CD8-positive, alpha-beta memory T cell (primary cell): Measurements from ENCODE around the gene TAF6. TPM values are rescaled to one million over a fixed set of nuclear protein-coding genes. Genes with fewer than 3 reads are reported as not detected.

Experiments used
- CTCF ChIA-PET: fragments of 350-600 bp; sonication (Branson Sonifier 250); formaldehyde crosslinking; loops from one replicate; lab custom pipeline; 2021; ENCODE audit warnings: antibody characterized with exemption; lab: Charles Lee
- POLR2A ChIA-PET: fragments of 350-600 bp; sonication (Branson Sonifier 250); formaldehyde crosslinking; loops from one replicate; lab custom pipeline; 2021; ENCODE audit warnings: antibody characterized with exemption; lab: Charles Lee
- DNase-seq, 5 donors: peaks; one replicate each; pipeline versions ENCODE4 v3.0.0 to v3.0.0-alpha.2; 2020 to 2022; ENCODE audit warnings: mixed read lengths in 1 of 5
- H3K27ac ChIP-seq: one replicate; pipeline ENCODE4 v1.7.0; 2013; ENCODE audit warnings: low read depth, mild to moderate bottlenecking, low read length, moderate library complexity
- H3K27me3 ChIP-seq: 2 replicates; pipeline ENCODE4 v1.7.0; 2013; ENCODE audit warnings: low read length, mild to moderate bottlenecking; ENCODE audit not compliant: insufficient read depth, poor library complexity, severe bottlenecking
- H3K36me3 ChIP-seq: 2 replicates; pipeline ENCODE4 v1.7.0; 2013; ENCODE audit warnings: mild to moderate bottlenecking, low read length, moderate library complexity; ENCODE audit not compliant: insufficient read depth
- H3K4me1 ChIP-seq: 2 replicates; pipeline ENCODE4 v1.7.0; 2013; ENCODE audit warnings: mild to moderate bottlenecking, low read length, moderate library complexity; ENCODE audit not compliant: insufficient read depth
- H3K4me3 ChIP-seq: 2 replicates; pipeline ENCODE4 v1.7.0; 2013; ENCODE audit warnings: mild to moderate bottlenecking, low read length
- H3K9me3 ChIP-seq: 2 replicates; pipeline ENCODE4 v1.7.0; 2013; ENCODE audit warnings: mild to moderate bottlenecking, low read length
- H3K27ac Mint-ChIP-seq, 8 donors: one replicate each; pipeline ENCODE4 v1.8.0; 2020 to 2021; ENCODE audit warnings: mixed read lengths in 8 of 8, mild to moderate bottlenecking in 6 of 8, inconsistent platforms in 3 of 8, moderate library complexity in 3 of 8
- H3K27me3 Mint-ChIP-seq, 2 donors: one replicate each; pipeline ENCODE4 v1.8.0; 2020 to 2021; ENCODE audit warnings: mixed read lengths in 2 of 2, mild to moderate bottlenecking in 1 of 2, moderate library complexity in 1 of 2
- H3K36me3 Mint-ChIP-seq, 3 donors: one replicate each; pipeline ENCODE4 v1.8.0; 2020 to 2021; ENCODE audit warnings: mixed read lengths in 3 of 3, inconsistent platforms in 1 of 3, mild to moderate bottlenecking in 1 of 3
- H3K4me1 Mint-ChIP-seq, 3 donors: one replicate each; pipeline ENCODE4 v1.8.0; 2020 to 2021; ENCODE audit warnings: mixed read lengths in 3 of 3, inconsistent platforms in 1 of 3, mild to moderate bottlenecking in 1 of 3
- H3K4me3 Mint-ChIP-seq, 7 donors: one replicate each; pipeline ENCODE4 v1.8.0; 2020 to 2021; ENCODE audit warnings: mixed read lengths in 7 of 7, mild to moderate bottlenecking in 6 of 7, moderate library complexity in 4 of 7, inconsistent platforms in 2 of 7
- H3K9me3 Mint-ChIP-seq, 5 donors: one replicate each; pipeline ENCODE4 v1.8.0; 2020 to 2022; ENCODE audit warnings: mixed read lengths in 5 of 5, mild to moderate bottlenecking in 3 of 5, moderate library complexity in 2 of 5, inconsistent platforms in 1 of 5
- polyA plus RNA-seq: library from polyadenylated mRNA; unstranded; fragments of 300-500 nt; fragmentation: Illumina TruSeq; gene quantifications from one replicate; pipeline ENCODE4 v1.2.3, GENCODE V29; 2021
- total RNA-seq, 2 experiments: library from RNA; stranded (reverse); gene quantifications; one replicate each; pipeline ENCODE4 v1.2.3, GENCODE V29; 2021

Gene TAF6
- total and polyA plus RNA-seq, 3 experiments from 2014 or later, result 39.8 to 82.3 (median 75.7) TPM

DNA sequence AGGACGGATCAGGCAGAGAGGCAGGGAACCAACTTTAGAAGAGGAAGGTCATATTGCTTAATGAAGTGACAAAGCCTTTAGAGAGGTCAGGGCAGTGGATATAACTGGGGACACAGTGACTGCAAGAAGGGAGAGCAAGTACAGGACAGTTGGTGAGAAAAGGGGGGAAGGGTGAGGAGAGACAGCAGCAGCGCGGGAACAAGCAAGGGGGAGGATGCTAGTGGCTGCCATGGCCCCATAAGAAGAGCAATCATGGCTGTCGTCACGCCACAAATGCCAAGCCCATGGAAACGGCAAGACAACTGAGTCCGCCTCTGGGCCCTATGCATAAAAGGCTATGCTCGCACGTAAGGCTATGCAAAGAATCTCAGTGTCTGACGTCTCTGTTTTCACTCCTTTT is 46.7 kb downstream of the TAF6 start:
- CTCF ChIA-PET, result interaction anchor here (1.0 kb wide), 1 partner anchor 27 kb away, joined by 4 read pairs; no protein-coding TSS in a partner anchor

DNA sequence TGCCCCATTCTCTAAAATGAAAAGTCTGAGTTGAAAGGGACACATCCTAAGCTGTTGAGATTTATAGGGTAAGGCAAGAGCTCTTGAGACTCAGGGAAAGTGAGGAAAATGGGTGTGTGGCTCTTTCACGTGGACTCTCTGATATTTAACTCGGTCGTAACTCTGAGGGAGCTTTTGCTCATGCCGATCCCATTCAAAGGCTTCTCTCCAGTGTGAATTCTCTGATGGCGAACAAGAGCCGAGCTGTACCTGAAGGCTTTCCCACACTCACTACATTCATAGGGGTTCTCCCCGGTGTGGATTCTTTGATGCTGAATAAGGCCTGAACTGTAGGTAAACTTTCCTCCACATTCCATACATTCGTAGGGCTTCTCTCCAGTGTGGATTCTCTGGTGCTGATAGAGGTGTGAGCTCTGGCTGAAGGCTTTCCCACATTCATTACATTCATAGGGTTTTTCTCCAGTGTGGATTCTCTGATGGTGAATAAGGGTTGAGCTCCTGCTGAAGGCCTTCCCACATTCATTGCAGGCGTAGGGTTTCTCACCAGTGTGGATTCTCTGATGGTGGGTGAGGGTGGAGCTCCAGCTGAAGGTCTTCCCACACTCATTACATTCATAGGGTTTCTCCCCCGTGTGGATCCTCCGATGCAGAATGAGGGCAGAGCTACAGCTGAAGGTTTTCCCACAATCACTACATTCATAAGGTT is 48.0 kb downstream of the TAF6 start:
- CTCF ChIA-PET, result interaction anchor here (0.7 kb wide), 1 partner anchor 11 kb away, joined by 3 read pairs; no protein-coding TSS in a partner anchor
- peaks cover 26% of the 10 kb centered on the region for H3K9me3 ChIP-seq
- H3K36me3 ChIP-seq, result peaks cover 60% of the 10 kb centered on the region
- POLR2A ChIA-PET, result no interaction called here
- H3K27me3 ChIP-seq, result no peaks in the 10 kb centered on the region
- H3K4me3 ChIP-seq, result no peak overlapping the region
- no peak overlapping the region for H3K27ac ChIP-seq
- Mint-ChIP-seq H3K27ac (peak overlapping the region in 1 of 8 donors; percentile 47), H3K27me3 (no peaks in the 10 kb centered on the region), H3K4me1 (peaks cover 2 to 4% (median 3%) of the 10 kb centered on the region in 3 donors), H3K36me3 (peaks cover 46 to 73% (median 59%) of the 10 kb centered on the region in 3 donors), H3K9me3 (peaks cover 11 to 30% (median 27%) of the 10 kb centered on the region in 5 donors), H3K4me3 (no peak overlapping the region)
- DNase-seq, result no peak
- H3K4me1 ChIP-seq, result no peaks in the 10 kb centered on the region

More for the DNA sequence above, 46.7 kb downstream of the TAF6 start:
- Mint-ChIP-seq H3K4me1 (peaks cover 3 to 9% (median 6%) of the 10 kb centered on the region in 3 donors), H3K36me3 (peaks cover 48 to 80% (median 62%) of the 10 kb centered on the region in 3 donors), H3K4me3 (no peak overlapping the region), H3K27me3 (no peaks in the 10 kb centered on the region), H3K27ac (peak overlapping the region in 1 of 8 donors; percentile 95), H3K9me3 (peaks cover 11 to 30% (median 27%) of the 10 kb centered on the region in 5 donors)
- DNase-seq, result no peak
- Histone ChIP-seq H3K36me3 (peaks cover 71% of the 10 kb centered on the region), H3K4me3 (no peak overlapping the region), H3K4me1 (no peaks in the 10 kb centered on the region), H3K9me3 (peaks cover 26% of the 10 kb centered on the region), H3K27me3 (no peaks in the 10 kb centered on the region), H3K27ac (no peak overlapping the region)
- POLR2A ChIA-PET, result interaction anchor here (0.5 to 0.6 kb wide), 2 partner anchors 24 to 1046 kb away, joined by 3 read pairs; no protein-coding TSS in a partner anchor

DNA sequence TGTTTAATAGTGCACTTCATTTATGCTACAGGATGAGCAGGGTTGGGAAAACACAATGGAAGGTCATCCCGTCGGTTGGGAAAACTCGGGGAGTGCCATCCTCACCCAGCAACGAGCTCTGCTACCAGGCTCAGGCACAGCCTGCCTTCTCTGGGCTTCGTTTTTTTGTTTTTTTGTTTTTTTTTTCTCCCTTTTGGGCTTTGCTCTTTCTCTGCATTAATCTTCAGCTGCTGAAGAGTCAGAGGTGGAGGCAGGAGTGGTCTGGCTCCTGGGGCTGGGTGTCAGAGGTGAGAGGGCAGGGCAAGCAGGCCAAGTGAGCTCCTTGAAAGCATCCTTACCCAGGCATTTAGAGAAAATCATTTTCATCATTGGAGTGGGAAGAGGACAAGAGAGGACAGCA is 49.2 kb downstream of the TAF6 start:
- no peak for DNase-seq
- no peak overlapping the region for H3K4me3 ChIP-seq
- Mint-ChIP-seq H3K4me1 (no peaks in the 10 kb centered on the region), H3K27me3 (no peaks in the 10 kb centered on the region), H3K9me3 (peaks cover 11 to 30% (median 27%) of the 10 kb centered on the region in 5 donors), H3K27ac (peak overlapping the region in 1 of 8 donors; percentile 52), H3K4me3 (no peak overlapping the region), H3K36me3 (peaks cover 36 to 69% (median 48%) of the 10 kb centered on the region in 3 donors)
- no peak overlapping the region for H3K27ac ChIP-seq
- peaks cover 48% of the 10 kb centered on the region for H3K36me3 ChIP-seq
- CTCF ChIA-PET, result interaction anchor here (0.6 to 0.7 kb wide), 2 partner anchors 16 to 60 kb away, joined by 3 read pairs; no protein-coding TSS in a partner anchor
- H3K27me3 ChIP-seq, result no peaks in the 10 kb centered on the region
- no peaks in the 10 kb centered on the region for H3K4me1 ChIP-seq
- POLR2A ChIA-PET, result no interaction called here
- peaks cover 26% of the 10 kb centered on the region for H3K9me3 ChIP-seq

DNA sequence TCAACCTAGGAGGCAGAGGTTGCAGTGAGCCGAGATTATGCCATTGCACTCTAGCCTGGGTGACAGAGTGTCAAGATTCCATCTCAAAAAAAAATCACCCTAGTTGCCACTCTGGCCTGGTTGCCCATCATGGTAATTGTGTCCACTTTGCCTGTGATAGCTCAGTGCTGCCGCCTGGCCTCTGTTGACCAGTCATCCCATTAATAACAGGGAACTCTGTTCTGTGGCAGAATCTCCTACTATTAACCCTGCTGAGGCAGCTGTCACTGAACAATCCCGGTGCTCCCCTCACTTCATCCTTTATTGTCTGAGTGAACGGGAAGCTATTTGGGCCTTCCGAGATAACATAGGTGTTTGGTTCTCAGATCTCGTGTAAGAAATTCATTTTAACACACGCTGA is 52.2 kb downstream of the TAF6 start:
- ChIA-PET POLR2A (no interaction called here), CTCF (no interaction called here)
- H3K4me1 Mint-ChIP-seq, result no peaks in the 10 kb centered on the region
- H3K9me3 Mint-ChIP-seq, result peaks cover 5 to 19% (median 17%) of the 10 kb centered on the region in 5 donors
- Histone ChIP-seq H3K27ac (no peak overlapping the region), H3K36me3 (peaks cover 23% of the 10 kb centered on the region), H3K9me3 (peaks cover 19% of the 10 kb centered on the region), H3K4me1 (no peaks in the 10 kb centered on the region), H3K4me3 (no peak overlapping the region), H3K27me3 (no peaks in the 10 kb centered on the region)
- no peak overlapping the region for H3K27ac Mint-ChIP-seq
- DNase-seq, result no peak
- no peak overlapping the region for H3K4me3 Mint-ChIP-seq
- H3K27me3 Mint-ChIP-seq, result no peaks in the 10 kb centered on the region
- H3K36me3 Mint-ChIP-seq, result peaks cover 24 to 62% (median 24%) of the 10 kb centered on the region in 3 donors

DNA sequence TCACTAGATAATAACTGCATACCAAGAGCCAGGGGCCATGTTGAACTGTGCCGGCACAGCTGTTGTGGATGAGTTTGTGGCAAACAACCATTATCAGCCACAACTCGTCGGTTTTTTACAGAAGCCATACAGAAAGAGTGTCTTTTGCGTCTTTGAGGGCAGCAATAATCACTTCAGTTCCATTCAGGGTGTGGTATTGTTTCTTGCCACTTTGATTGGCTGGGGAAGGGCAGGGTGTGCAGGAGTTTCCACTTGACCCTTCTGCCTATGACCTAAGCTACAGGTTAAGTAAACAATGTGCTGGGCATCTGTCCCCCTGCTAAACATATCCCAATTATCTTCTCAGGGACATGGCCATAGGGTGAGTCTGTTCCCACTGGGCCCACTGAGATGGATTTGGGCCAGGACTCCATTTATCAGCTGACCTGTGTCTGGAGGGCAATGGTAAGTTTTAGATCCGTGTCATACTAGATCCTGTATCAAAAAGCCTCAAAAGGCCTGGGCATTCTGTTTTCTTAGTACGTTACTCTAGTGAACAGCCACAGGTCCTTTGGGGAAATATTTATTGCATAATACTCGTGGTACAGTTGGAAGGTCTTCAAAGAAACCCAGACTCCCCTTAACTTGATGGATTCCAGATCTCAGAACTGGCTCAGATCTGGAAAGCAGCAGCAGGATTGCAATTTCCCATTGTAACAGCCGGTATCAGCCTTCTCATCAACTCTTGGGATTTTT is 53.5 kb downstream of the TAF6 start:
- no peaks in the 10 kb centered on the region for H3K4me1 Mint-ChIP-seq
- H3K36me3 Mint-ChIP-seq, result peaks cover 11 to 59% (median 12%) of the 10 kb centered on the region in 3 donors
- no peaks in the 10 kb centered on the region for H3K27me3 Mint-ChIP-seq
- peaks cover 0 to 6% (median 4%) of the 10 kb centered on the region in 5 donors for H3K9me3 Mint-ChIP-seq
- CTCF ChIA-PET, result no interaction called here
- Histone ChIP-seq H3K27ac (no peak overlapping the region), H3K9me3 (peaks cover 6% of the 10 kb centered on the region), H3K27me3 (no peaks in the 10 kb centered on the region), H3K4me1 (no peaks in the 10 kb centered on the region), H3K4me3 (no peak overlapping the region), H3K36me3 (peaks cover 10% of the 10 kb centered on the region)
- POLR2A ChIA-PET, result no interaction called here
- no peak overlapping the region for H3K27ac Mint-ChIP-seq
- DNase-seq, result no peak
- no peak overlapping the region for H3K4me3 Mint-ChIP-seq

DNA sequence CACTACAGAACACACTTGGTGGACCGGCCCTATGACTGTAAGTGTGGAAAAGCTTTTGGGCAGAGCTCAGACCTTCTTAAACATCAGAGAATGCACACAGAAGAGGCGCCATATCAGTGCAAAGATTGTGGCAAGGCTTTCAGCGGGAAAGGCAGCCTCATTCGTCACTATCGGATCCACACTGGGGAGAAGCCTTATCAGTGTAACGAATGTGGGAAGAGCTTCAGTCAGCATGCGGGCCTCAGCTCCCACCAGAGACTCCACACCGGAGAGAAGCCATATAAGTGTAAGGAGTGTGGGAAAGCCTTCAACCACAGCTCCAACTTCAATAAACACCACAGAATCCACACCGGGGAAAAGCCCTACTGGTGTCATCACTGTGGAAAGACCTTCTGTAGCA is 55.0 kb downstream of the TAF6 start:
- H3K27me3 Mint-ChIP-seq, result no peaks in the 10 kb centered on the region
- H3K4me3 Mint-ChIP-seq, result no peak overlapping the region
- H3K27me3 ChIP-seq, result no peaks in the 10 kb centered on the region
- peaks cover 4% of the 10 kb centered on the region for H3K36me3 ChIP-seq
- H3K36me3 Mint-ChIP-seq, result peaks cover 0 to 53% (median 8%) of the 10 kb centered on the region in 3 donors
- H3K9me3 ChIP-seq, result no peaks in the 10 kb centered on the region
- ChIA-PET CTCF (no interaction called here), POLR2A (no interaction called here)
- peaks cover 0 to 2% (median 0%) of the 10 kb centered on the region in 5 donors for H3K9me3 Mint-ChIP-seq
- no peak for DNase-seq
- no peak overlapping the region for H3K27ac ChIP-seq
- no peak overlapping the region for H3K27ac Mint-ChIP-seq
- H3K4me1 ChIP-seq, result no peaks in the 10 kb centered on the region
- H3K4me1 Mint-ChIP-seq, result peaks cover 0 to 4% (median 0%) of the 10 kb centered on the region in 3 donors
- no peak overlapping the region for H3K4me3 ChIP-seq

DNA sequence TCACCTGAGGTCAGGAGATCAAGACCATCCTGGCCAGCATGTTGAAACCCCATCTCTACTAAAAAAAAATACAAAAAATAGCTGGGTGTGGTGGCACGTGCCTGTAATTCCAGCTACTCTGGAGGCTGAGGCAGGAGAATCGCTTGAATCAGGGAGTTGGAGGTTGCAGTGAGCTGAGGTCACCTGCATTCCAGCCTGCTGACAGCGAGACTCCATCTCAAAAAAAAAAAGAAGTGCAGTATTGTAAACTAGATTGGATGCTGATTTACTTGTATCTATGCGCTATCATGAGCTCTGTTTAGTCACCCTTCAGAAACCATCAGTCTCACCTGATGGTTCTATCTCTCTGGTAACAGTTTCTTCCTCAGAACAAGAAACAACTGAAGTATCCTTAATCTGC is 55.8 kb downstream of the TAF6 start:
- CTCF ChIA-PET, result no interaction called here

More for the DNA sequence above, 55.8 kb downstream of the TAF6 start:
- H3K4me3 ChIP-seq, result no peak overlapping the region
- peaks cover 0 to 61% (median 8%) of the 10 kb centered on the region in 3 donors for H3K36me3 Mint-ChIP-seq
- no peaks in the 10 kb centered on the region for H3K9me3 ChIP-seq
- H3K36me3 ChIP-seq, result peaks cover 4% of the 10 kb centered on the region
- no peak overlapping the region for H3K4me3 Mint-ChIP-seq
- H3K4me1 ChIP-seq, result no peaks in the 10 kb centered on the region
- no peak for DNase-seq
- H3K27me3 Mint-ChIP-seq, result no peaks in the 10 kb centered on the region
- POLR2A ChIA-PET, result no interaction called here
- H3K27me3 ChIP-seq, result no peaks in the 10 kb centered on the region
- H3K27ac ChIP-seq, result no peak overlapping the region
- H3K4me1 Mint-ChIP-seq, result peaks cover 0 to 4% (median 0%) of the 10 kb centered on the region in 3 donors
- H3K9me3 Mint-ChIP-seq, result peaks cover 0 to 2% (median 0%) of the 10 kb centered on the region in 5 donors
- H3K27ac Mint-ChIP-seq, result no peak overlapping the region
